Keratinocyte (primary cell): Measurements from ENCODE around the gene AIG1.

Experiments
- CTCF ChIP-seq, 3 experiments: IDR thresholded peaks in 1 of 3; conservative IDR thresholded peaks in 1 of 3; optimal IDR thresholded peaks in 1 of 3; 2 replicates in 2 of 3; 3 replicates in 1 of 3; pipeline versions ENCODE3 to v1.5.1; 2011; ENCODE audit warnings: low read length in 3 of 3, mild to moderate bottlenecking in 3 of 3, moderate library complexity in 2 of 3, control low read depth in 1 of 3, inconsistent platforms in 1 of 3; ENCODE audit not compliant: insufficient read depth in 2 of 3; ENCODE audit errors: extremely low read depth in 1 of 3
- EZH2 ChIP-seq: IDR thresholded peaks from one replicate; pipeline ENCODE4 v1.6.1; 2012; ENCODE audit warnings: inconsistent platforms, mild to moderate bottlenecking, low read length, moderate library complexity

GRCh38 chr6:143375022-143375585, 314.4 kb downstream of the AIG1 start:
- TF ChIP-seq CTCF (optimal IDR thresholded peaks at IDR 0.05 in 1 of 3, IDR thresholded peaks at IDR 0.05 in 1 of 3, conservative IDR thresholded peaks at IDR 0.05 in 1 of 3; ENCODE audit: extremely low read depth in 1 of 3, insufficient read depth in 2 of 3, low read length in 3 of 3) (no peak), EZH2 (no peak)
